Lung microvascular endothelial cell (primary cell): Measurements from ENCODE around the gene INTU. TPM values are rescaled to one million over a fixed set of nuclear protein-coding genes. Genes with fewer than 3 reads are reported as not detected.

ENCODE experiments used
- DNase-seq, 2 donors: peaks; one replicate each; pipeline versions ENCODE4 v3.0.0 to v3.0.0-alpha.2; 2010; ENCODE audit warnings: low read depth in 2 of 2
- total RNA-seq: library from RNA; depleted of rRNA; stranded (reverse); fragments of >200 nt; gene quantifications from 2 replicates; pipeline ENCODE4 v1.2.1, GENCODE V29; 2014

The INTU gene
- total RNA-seq, 1 donor from 2014 or later = 1.2 TPM

- no peak for DNase-seq
These were observed 108.5 kb downstream of the INTU start for GRCh38 chr4:127741247-127741646.

GRCh38 chr4:127747883-127748282 lies 115.1 kb downstream of the INTU start:
- no peak for DNase-seq

GRCh38 chr4:127748957-127749356 lies 116.2 kb downstream of the INTU start:
- DNase-seq = no peak

- DNase-seq = peak in 1 of 2 donors; percentile 3
These were observed 124.1 kb downstream of the INTU start for GRCh38 chr4:127756906-127757305.

- DNase-seq = no peak
These were observed 126.6 kb downstream of the INTU start for GRCh38 chr4:127759228-127759820.

GRCh38 chr4:127759893-127760292 lies 127.1 kb downstream of the INTU start:
- no peak for DNase-seq

- DNase-seq = no peak
These were observed 138.9 kb downstream of the INTU start for GRCh38 chr4:127771535-127772275.

GRCh38 chr4:127772769-127773671 lies 140.3 kb downstream of the INTU start:
- DNase-seq = no peak

GRCh38 chr4:127775843-127776242 lies 143.1 kb downstream of the INTU start:
- no peak for DNase-seq

Other genes starting within 250 kb of the INTU start
- not detected in 2 replicates for gene SLC25A31, start 97.4 kb downstream of the INTU start, total RNA-seq
- gene HSPA4L, start 149.4 kb downstream of the INTU start, total RNA-seq = 0.99 and 2.0 TPM in 2 replicates
- gene PLK4, start 247.9 kb downstream of the INTU start, total RNA-seq = 3.6 and 7.8 TPM in 2 replicates